ENCODE data around the gene FOXP3. TPM values are rescaled to one million over a fixed set of nuclear protein-coding genes. Genes with fewer than 3 reads are reported as not detected.

Gene FOXP3
- total RNA-seq, 2 experiments from 2014 or later, result 23.3 to 23.6 TPM

DNA sequence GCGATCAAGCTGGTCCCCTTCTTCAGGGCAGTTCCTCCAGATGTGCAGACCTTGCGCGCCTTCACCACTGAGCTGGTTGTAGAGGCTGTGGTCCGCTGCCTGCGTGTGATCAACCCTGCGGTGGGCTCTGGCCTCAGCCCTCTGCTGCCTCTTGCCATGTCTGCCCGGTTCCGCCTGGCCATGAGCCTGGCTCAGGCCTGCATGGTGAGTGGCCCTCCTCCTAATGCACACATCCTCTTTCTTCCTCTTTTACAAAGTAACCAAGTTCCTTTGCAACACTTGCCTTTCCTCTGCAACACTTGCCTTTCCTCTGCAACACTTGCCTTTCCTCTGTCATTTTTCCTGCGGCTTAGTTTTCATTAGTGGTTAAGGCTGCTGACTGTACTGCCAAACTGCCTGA lies 27.4 kb downstream of the FOXP3 start:
- Mint-ChIP-seq H3K27me3 (no peaks in the 10 kb centered on the region), H3K9me3 (no peaks in the 10 kb centered on the region), H3K4me1 (peaks cover 15% of the 10 kb centered on the region), H3K4me3 (peak overlapping the region; percentile 95), H3K36me3 (no peaks in the 10 kb centered on the region), H3K27ac (peak overlapping the region; percentile 82)
- ATAC-seq (ENCODE audit: low read depth) (no peak), DNase-seq (no peak)
- POLR2A ChIA-PET, result interaction anchor here (0.7 kb wide), 1 partner anchor 161 kb away, joined by 3 read pairs; no protein-coding TSS in a partner anchor

DNA sequence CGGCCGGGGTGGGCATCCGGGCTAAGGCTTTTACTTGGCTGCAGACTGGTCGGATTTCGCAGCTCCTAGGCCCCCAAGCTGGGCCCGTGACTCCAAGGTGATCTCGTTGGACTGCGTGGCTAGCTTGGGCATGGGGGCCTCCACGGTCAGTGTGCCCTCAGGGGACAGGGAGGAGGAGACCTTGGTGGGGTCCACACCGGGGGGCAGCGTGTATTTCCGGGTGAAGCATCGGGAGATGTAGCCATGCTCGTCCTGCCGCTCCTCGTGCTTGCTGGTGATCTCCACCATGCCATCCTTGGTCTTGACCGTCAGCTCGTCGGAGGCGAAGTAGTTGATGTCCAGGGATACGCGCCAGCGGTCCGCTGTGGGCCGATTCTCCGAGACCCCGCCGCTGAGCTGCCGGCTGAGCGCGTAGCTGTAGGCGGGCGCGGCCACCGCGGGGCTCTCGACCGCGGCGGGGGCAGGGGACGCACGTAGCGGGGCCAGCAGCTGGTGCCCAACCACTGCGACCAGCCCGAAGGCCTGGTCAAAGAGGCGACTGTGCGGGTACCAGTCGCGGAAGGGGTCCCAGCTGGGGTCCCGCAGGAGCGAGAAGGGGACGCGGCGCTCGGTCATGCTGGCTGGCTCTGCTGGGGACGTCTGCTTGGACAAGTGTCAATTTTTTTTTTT lies 30.5 kb downstream of the FOXP3 start:
- DNase-seq (no peak), ATAC-seq (ENCODE audit: low read depth) (no peak)
- Mint-ChIP-seq H3K9me3 (no peaks in the 10 kb centered on the region), H3K4me3 (no peak overlapping the region), H3K27ac (no peak overlapping the region), H3K36me3 (no peaks in the 10 kb centered on the region), H3K27me3 (no peaks in the 10 kb centered on the region), H3K4me1 (peaks cover 27% of the 10 kb centered on the region)
- POLR2A ChIA-PET, result interaction anchor here (1.7 kb wide), 1 partner anchor 25 kb away, joined by 4 read pairs; no protein-coding TSS in a partner anchor

DNA sequence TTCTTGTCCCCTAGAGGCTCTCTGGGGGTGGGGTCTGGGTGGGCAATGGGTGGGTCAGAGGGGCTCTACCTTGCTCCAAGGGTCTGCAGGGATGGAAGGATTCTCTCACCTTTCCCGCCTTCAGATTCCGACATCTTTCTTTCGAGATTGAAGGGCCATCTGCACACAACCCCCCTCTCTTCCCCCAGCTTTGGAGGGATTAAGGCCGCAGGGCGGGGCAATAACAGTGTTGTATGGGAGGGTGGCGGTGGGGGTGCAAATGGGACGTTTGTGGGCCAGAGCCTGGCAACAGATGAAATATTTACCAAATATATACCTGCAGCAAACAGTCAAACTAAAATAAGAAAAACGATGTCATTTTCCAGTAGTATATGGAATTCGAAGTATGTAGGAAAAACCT lies 31.3 kb downstream of the FOXP3 start, which contains the start of gene CACNA1F:
Gene CACNA1F (minus strand): TSS at position 165 of the 400 bp plus-strand sequence. CDS start 31 bp downstream, at position 134.
- H3K4me3 Mint-ChIP-seq, result no peak within 1 kb of the TSS
- H3K4me1 Mint-ChIP-seq, result peaks cover 27% of the 10 kb centered on the region
- peak within 1 kb of the TSS; percentile 45 for H3K27ac Mint-ChIP-seq
- no peak for DNase-seq
- ATAC-seq (ENCODE audit: low read depth), result no peak
- H3K27me3 Mint-ChIP-seq, result no peaks in the 10 kb centered on the region
- no peaks in the 10 kb centered on the region for H3K9me3 Mint-ChIP-seq
- POLR2A ChIA-PET, result no interaction called here
- H3K36me3 Mint-ChIP-seq, result no peaks in the 10 kb centered on the region

DNA sequence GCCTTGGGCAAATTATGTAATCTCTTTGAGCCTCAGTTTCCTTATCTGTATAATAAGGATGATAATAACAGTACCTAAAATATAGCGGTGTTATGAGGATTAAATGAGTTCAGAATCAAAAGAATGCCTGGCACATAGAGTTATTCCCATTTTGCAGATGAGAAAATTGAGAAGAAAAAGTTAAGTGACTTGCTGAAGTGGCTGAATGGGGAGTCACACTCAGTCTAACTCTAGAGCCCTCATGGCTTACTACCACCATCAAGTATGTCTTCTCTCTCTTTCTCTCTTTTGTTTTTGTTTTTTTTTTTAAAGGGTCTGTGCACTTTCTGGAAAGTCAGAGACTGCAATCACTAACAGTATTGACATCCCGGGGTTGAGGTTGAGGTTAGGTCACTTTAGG lies 32.0 kb downstream of the FOXP3 start:
- H3K36me3 Mint-ChIP-seq, result no peaks in the 10 kb centered on the region
- POLR2A ChIA-PET, result no interaction called here
- H3K9me3 Mint-ChIP-seq, result no peaks in the 10 kb centered on the region
- ATAC-seq (ENCODE audit: low read depth), result no peak
- peaks cover 27% of the 10 kb centered on the region for H3K4me1 Mint-ChIP-seq
- DNase-seq, result no peak
- no peak overlapping the region for H3K4me3 Mint-ChIP-seq
- H3K27ac Mint-ChIP-seq, result peak overlapping the region; percentile 45
- no peaks in the 10 kb centered on the region for H3K27me3 Mint-ChIP-seq

DNA sequence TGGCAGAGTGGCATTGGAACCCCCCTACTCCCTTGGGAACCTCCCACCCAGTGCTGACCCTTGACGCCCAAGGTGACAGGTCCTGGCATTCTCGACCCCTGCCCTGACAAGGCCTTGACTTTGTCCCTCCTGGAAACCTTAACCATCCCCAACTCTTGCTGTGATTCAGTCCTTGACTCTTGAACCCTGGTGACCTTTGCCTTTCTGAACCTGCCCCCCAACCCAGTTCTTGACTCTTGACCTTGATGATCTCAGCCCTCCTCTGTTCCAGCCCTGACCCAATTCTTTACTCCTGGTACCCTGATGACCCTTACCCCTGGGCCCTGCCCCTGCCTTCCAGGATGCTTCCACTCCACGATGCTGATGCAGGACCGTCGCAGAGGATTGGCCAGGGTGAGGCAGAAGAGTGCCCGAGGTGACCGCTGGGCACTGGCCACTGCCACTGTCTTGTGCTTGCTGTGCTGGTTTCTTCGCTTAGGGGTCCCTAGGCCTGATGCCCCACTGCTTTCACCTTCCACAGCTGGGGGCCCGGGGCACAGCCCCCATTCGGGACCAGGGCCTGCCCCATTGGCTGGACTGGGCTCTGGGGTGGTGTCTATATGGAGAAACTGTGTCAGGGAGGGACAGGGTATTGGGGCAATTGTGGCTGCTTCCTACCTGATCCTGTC lies 33.0 kb downstream of the FOXP3 start:
- ATAC-seq (ENCODE audit: low read depth), result no peak
- H3K9me3 Mint-ChIP-seq, result no peaks in the 10 kb centered on the region
- H3K27ac Mint-ChIP-seq, result peak overlapping the region; percentile 90
- no peaks in the 10 kb centered on the region for H3K36me3 Mint-ChIP-seq
- H3K4me1 Mint-ChIP-seq, result peaks cover 19% of the 10 kb centered on the region
- POLR2A ChIA-PET, result interaction anchor here (1.0 to 1.7 kb wide), 2 partner anchors 31 to 430 kb away, joined by 3 to 4 read pairs; partner anchors contain the start of genes HDAC6 and SYP
- no peaks in the 10 kb centered on the region for H3K27me3 Mint-ChIP-seq
- peak overlapping the region; percentile 81 for H3K4me3 Mint-ChIP-seq
- no peak for DNase-seq

DNA sequence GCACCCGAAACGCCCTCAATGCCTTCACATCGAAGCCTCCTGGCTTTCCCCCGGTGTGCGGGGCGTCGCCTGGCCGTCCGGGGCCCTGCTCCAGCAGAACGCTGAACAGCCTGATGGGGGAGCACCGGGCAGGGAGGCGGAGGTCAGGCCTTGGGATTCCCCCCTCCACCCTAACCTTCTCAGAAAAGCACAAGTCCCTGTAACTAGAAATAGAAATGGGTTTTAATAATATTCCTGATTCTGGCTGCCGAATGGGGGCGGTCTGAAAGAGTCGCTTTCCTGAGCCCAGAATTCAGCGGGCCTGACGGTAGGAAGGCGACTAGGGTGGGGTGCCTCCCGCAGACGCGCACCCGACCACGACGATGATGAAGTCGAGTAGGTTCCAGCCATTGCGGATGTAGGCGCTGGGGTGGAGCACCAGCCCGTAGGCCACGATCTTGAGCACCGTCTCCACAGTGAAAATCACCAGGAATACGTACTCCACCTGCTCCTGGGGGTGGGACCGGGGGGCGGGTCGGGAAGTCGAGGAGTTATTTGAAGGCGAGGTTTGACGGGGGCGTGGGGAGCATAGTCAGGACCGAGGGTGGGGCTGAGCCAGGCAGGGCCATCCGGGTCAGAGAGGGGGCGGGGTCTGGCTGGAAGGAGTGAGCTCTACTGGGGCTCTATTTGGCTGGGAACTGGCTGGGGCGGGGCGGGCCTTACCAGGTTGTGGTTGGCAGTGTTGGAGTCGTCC lies 33.8 kb downstream of the FOXP3 start:
- POLR2A ChIA-PET, result interaction anchor here (0.8 to 1.7 kb wide), 4 partner anchors 30 to 429 kb away, joined by 3 to 4 read pairs (median 4); partner anchors contain the start of genes HDAC6 and SYP
- Mint-ChIP-seq H3K4me3 (peak overlapping the region; percentile 81), H3K9me3 (no peaks in the 10 kb centered on the region), H3K4me1 (peaks cover 19% of the 10 kb centered on the region), H3K27ac (peak overlapping the region; percentile 90), H3K36me3 (no peaks in the 10 kb centered on the region), H3K27me3 (no peaks in the 10 kb centered on the region)
- DNase-seq, result peak; percentile 74
- peak; percentile 80 for ATAC-seq (ENCODE audit: low read depth)

DNA sequence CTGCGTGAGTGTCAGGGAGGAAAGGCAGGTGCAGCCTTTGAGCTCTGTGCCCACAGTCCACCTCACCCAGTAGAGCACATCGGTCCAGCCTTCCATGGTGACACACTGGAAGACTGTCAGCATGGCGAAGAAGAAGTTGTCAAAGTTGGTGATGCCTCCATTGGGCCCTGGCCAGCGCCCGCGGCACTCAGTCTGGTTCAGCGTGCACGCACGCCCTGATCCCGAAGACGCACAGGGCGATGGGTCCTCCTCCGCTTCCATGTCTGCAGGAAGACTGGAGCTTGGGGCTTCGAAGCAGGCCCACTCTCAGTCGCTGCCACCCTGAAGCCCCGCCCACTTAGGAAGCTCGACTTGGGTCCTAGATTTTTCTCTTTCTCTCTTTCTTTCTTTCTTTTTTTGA lies 36.3 kb downstream of the FOXP3 start:
- no peak for ATAC-seq (ENCODE audit: low read depth)
- DNase-seq, result no peak
- Mint-ChIP-seq H3K9me3 (no peaks in the 10 kb centered on the region), H3K27me3 (no peaks in the 10 kb centered on the region), H3K36me3 (no peaks in the 10 kb centered on the region), H3K4me3 (no peak overlapping the region), H3K4me1 (peaks cover 17% of the 10 kb centered on the region), H3K27ac (no peak overlapping the region)
- POLR2A ChIA-PET, result no interaction called here

DNA sequence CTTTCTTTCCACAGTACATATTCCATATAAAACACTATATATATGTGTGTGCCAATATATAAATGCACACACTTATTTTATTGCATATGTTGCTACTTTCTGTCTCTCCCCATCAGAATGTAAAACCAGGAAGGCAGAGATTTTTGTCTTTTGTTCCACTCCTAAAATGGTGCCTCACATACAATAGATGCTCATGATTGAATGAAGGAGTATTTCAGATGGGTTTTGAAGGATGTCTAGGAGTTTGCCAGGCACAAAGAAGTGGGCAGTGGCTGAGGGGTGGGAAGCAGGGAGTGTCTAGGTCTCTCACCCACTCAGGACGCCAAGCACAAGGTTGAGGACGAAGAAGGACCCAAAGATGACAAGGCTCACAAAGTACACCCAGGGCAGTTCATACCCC lies 36.8 kb downstream of the FOXP3 start:
- H3K27ac Mint-ChIP-seq, result no peak overlapping the region
- no peak overlapping the region for H3K4me3 Mint-ChIP-seq
- POLR2A ChIA-PET, result no interaction called here
- no peak for DNase-seq
- no peaks in the 10 kb centered on the region for H3K27me3 Mint-ChIP-seq
- no peaks in the 10 kb centered on the region for H3K9me3 Mint-ChIP-seq
- no peaks in the 10 kb centered on the region for H3K36me3 Mint-ChIP-seq
- H3K4me1 Mint-ChIP-seq, result peaks cover 16% of the 10 kb centered on the region
- no peak for ATAC-seq (ENCODE audit: low read depth)

DNA sequence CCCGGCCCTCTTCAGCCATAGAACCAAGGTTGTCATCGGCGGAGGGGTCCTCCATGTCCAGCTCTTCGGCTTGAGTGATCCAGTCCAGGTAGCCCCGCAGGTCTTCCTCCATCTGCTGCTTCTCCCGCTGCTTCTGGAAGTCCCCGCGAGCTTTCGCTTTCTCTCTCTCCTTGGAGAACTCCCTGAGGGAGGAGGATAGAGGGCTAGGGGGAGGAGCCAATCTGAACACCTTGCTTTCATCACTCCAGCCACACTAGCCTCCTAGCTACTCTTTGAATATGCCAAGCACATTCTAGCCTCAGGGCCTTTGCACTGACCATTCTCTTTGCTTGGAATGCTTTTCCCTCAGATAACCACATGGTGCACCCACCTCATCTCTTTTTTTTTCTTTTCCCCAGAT lies 37.6 kb downstream of the FOXP3 start:
- POLR2A ChIA-PET, result no interaction called here
- DNase-seq, result no peak
- H3K36me3 Mint-ChIP-seq, result no peaks in the 10 kb centered on the region
- H3K4me1 Mint-ChIP-seq, result peaks cover 14% of the 10 kb centered on the region
- no peaks in the 10 kb centered on the region for H3K9me3 Mint-ChIP-seq
- ATAC-seq (ENCODE audit: low read depth), result no peak
- no peak overlapping the region for H3K27ac Mint-ChIP-seq
- H3K27me3 Mint-ChIP-seq, result no peaks in the 10 kb centered on the region
- H3K4me3 Mint-ChIP-seq, result no peak overlapping the region

DNA sequence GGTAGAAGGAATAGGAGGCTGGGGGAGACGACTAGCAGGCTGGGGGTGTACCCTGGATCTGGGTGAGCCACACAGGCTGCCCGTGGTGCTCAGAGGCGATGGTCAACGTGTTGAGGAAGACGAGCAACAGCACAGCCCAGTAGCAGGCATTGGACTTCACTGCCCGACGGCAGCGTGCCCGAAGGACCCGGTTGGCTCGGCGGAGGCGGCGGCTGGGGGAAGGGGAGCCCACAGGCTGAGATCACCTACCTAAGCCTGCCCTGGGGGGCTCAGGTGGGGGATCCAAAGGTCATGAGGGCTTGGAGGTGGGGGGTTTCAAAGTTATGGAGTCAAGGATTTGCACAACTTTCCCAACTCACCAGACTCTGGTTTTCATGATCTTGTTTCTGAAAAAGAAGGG lies 38.7 kb downstream of the FOXP3 start:
- peaks cover 8% of the 10 kb centered on the region for H3K4me1 Mint-ChIP-seq
- H3K27ac Mint-ChIP-seq, result no peak overlapping the region
- H3K4me3 Mint-ChIP-seq, result no peak overlapping the region
- no peak for ATAC-seq (ENCODE audit: low read depth)
- no peaks in the 10 kb centered on the region for H3K9me3 Mint-ChIP-seq
- POLR2A ChIA-PET, result no interaction called here
- no peak for DNase-seq
- no peaks in the 10 kb centered on the region for H3K36me3 Mint-ChIP-seq
- H3K27me3 Mint-ChIP-seq, result no peaks in the 10 kb centered on the region

DNA sequence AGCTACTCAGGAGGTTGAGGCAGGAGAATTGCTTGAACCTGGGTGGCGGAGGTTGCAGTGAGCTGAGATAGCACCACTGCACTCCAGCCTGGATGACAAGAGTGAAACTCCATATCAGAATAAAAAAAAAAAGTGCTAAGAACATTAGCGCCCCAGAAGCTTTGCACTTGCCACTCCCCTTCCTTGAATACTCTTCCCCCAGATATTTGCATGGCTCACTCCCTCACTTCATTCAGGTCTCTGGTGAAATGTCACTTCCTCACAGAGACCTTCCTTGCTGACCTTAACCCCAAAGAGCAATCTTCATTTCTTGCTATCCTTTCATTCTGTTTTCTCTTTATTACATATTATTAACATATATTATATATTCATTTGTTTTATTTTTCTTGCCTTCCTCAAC lies 42.6 kb downstream of the FOXP3 start:
- ATAC-seq (ENCODE audit: low read depth) (no peak), DNase-seq (no peak)
- no peaks in the 10 kb centered on the region for H3K36me3 Mint-ChIP-seq
- POLR2A ChIA-PET, result no interaction called here
- H3K9me3 Mint-ChIP-seq, result no peaks in the 10 kb centered on the region
- H3K4me3 Mint-ChIP-seq, result no peak overlapping the region
- no peak overlapping the region for H3K27ac Mint-ChIP-seq
- no peaks in the 10 kb centered on the region for H3K27me3 Mint-ChIP-seq
- H3K4me1 Mint-ChIP-seq, result peaks cover 1% of the 10 kb centered on the region

DNA sequence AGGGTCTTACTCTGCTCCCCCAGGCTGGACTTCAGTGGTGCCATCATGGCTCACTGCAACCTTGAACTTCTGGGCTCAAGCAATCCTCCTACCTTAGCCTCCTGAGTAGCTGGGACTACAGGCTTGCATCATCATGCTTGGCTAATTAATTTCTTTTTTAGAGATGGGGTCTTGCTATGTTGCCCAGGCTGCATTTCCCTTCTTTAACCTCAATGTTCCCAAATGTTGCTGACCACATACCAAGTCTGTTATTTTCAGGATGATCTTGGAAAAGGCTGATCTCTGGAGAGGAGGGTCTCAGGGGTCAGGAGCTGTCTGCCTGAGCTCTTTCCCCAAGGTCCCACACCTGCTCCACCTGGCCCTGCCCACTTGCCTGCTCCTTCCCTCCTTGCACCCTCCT lies 44.4 kb downstream of the FOXP3 start:
- Mint-ChIP-seq H3K4me3 (no peak overlapping the region), H3K27ac (no peak overlapping the region), H3K9me3 (no peaks in the 10 kb centered on the region), H3K27me3 (no peaks in the 10 kb centered on the region), H3K4me1 (peaks cover 1% of the 10 kb centered on the region), H3K36me3 (no peaks in the 10 kb centered on the region)
- no peak for ATAC-seq (ENCODE audit: low read depth)
- POLR2A ChIA-PET, result no interaction called here
- no peak for DNase-seq

DNA sequence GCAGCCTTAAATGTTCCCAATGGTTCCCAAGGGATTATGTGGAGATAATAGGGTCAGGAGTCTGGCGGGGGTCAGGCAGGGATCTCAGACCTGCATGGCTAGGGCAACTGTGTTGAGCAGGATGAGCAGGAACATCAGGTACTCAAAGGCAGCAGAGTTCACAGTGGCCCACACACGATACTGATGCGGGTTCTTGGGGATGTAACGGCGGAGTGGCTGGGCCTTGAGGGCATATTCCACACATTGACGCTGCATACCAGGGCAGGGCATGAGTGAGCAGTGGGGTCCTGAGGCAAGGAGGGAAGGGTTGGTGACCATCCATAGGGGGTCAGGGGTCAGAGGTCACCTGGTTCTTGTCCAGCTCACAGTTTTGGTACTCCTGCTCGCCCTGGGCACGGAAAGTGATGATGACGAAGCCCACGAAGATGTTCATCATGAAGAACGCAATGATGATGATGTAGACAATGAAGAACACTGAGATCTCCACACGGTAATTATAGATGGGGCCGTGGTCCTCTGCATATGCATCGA lies 49.4 kb downstream of the FOXP3 start:
- DNase-seq (no peak), ATAC-seq (ENCODE audit: low read depth) (no peak)
- Mint-ChIP-seq H3K36me3 (no peaks in the 10 kb centered on the region), H3K4me1 (no peaks in the 10 kb centered on the region), H3K4me3 (no peak overlapping the region), H3K27me3 (no peaks in the 10 kb centered on the region), H3K9me3 (no peaks in the 10 kb centered on the region), H3K27ac (no peak overlapping the region)
- POLR2A ChIA-PET, result no interaction called here

Data from activated naive CD8-positive, alpha-beta T cell treated with anti-CD3 and anti-CD28 coated beads, Interleukin-2, amount 10 ng/mL, durations not matched to agents 7 days and 5 days (primary cell).